B cell (primary cell): ENCODE data around the gene IMMP2L. TPM values are rescaled to one million over a fixed set of nuclear protein-coding genes. Genes with fewer than 3 reads are reported as not detected.

Experiments used
- ATAC-seq: fragments of 200-7000 bp; cut with Tn5 transposase; one replicate; pipeline ENCODE4 v1.10.0; 2021; ENCODE audit warnings: low read depth, mild to moderate bottlenecking, moderate number of reproducible peaks, moderate library complexity
- CTCF ChIA-PET: fragments of 350-600 bp; sonication (Branson Sonifier 250); formaldehyde crosslinking; loops from one replicate; lab custom pipeline; 2021; ENCODE audit warnings: antibody characterized with exemption, inconsistent platforms; lab: Charles Lee
- POLR2A ChIA-PET: fragments of 350-600 bp; sonication (Branson Sonifier 250); formaldehyde crosslinking; loops from one replicate; lab custom pipeline; 2021; ENCODE audit warnings: antibody characterized with exemption; lab: Charles Lee
- DNase-seq: peaks from one replicate; pipeline ENCODE4 v3.0.0; 2013
- H2AFZ ChIP-seq: 2 replicates; pipeline ENCODE4 v1.6.1; 2012; ENCODE audit warnings: mild to moderate bottlenecking, low read depth, low read length; ENCODE audit not compliant: insufficient read depth, poor library complexity, severe bottlenecking
- H3K27ac ChIP-seq, 2 donors: 1 replicate in 1 of 2; 2 replicates in 1 of 2; pipeline ENCODE4 v1.5.1; 2012 to 2013; ENCODE audit warnings: low read length in 2 of 2, mild to moderate bottlenecking in 2 of 2, moderate library complexity in 1 of 2
- H3K27me3 ChIP-seq, 4 experiments: fragments of 200-600 bp in 1 of 4; sonication (generic) in 1 of 4; replicated peaks in 1 of 4; 1 replicate in 2 of 4; 2 replicates in 2 of 4; pipeline versions ENCODE4 v1.6.1 to v1.7.0; 2013 to 2016; ENCODE audit warnings: low read length in 3 of 4, mild to moderate bottlenecking in 2 of 4, mixed read lengths in 1 of 4, moderate library complexity in 1 of 4; ENCODE audit not compliant: insufficient read depth in 4 of 4, control insufficient read depth in 3 of 4; ENCODE audit errors: control extremely low read depth in 1 of 4
- H3K36me3 ChIP-seq, 2 experiments: replicated peaks in 1 of 2; 1 replicate in 1 of 2; 2 replicates in 1 of 2; pipeline versions ENCODE4 v1.6.1 to v1.7.1; 2013; ENCODE audit warnings: low read length in 1 of 2; ENCODE audit not compliant: insufficient read depth in 2 of 2, control insufficient read depth in 1 of 2; ENCODE audit errors: control extremely low read depth in 1 of 2, extremely low read depth in 1 of 2
- H3K4me1 ChIP-seq, 2 donors: fragments of 200-600 bp in 1 of 2; sonication (generic) in 1 of 2; 1 replicate in 1 of 2; 2 replicates in 1 of 2; pipeline versions ENCODE4 v1.5.1 to v1.6.1; 2013 to 2017; ENCODE audit warnings: low read length in 2 of 2; ENCODE audit not compliant: control insufficient read depth in 2 of 2, insufficient read depth in 2 of 2
- H3K4me2 ChIP-seq: replicated peaks from 2 replicates; pipeline ENCODE3; 2012; ENCODE audit warnings: mild to moderate bottlenecking, low read depth, low read length; ENCODE audit not compliant: poor library complexity, severe bottlenecking
- H3K4me3 ChIP-seq, 5 experiments: fragments of 200-600 bp in 1 of 5; sonication (generic) in 1 of 5; 1 replicate in 3 of 5; 2 replicates in 2 of 5; pipeline versions ENCODE4 v1.5.1 to v1.7.0; 2011 to 2016; ENCODE audit warnings: low read length in 4 of 5, mild to moderate bottlenecking in 4 of 5, low read depth in 2 of 5, control low read depth in 1 of 5, moderate library complexity in 1 of 5; ENCODE audit not compliant: insufficient read depth in 1 of 5; ENCODE audit errors: control extremely low read depth in 1 of 5, extremely low read depth in 1 of 5
- H3K79me2 ChIP-seq: fragments of 200-600 bp; sonication (generic); one replicate; pipeline ENCODE4 v1.6.0; 2016; ENCODE audit warnings: low read length; ENCODE audit not compliant: control insufficient read depth, insufficient read depth
- H3K9ac ChIP-seq: fragments of 200-600 bp; sonication (generic); 2 replicates; pipeline ENCODE4 v1.6.1; 2017; ENCODE audit warnings: mild to moderate bottlenecking, low read length, moderate library complexity
- H3K9me3 ChIP-seq, 3 donors: one replicate each; pipeline versions ENCODE4 v1.6.1 to v1.7.1; 2013; ENCODE audit warnings: low read length in 2 of 3; ENCODE audit not compliant: control insufficient read depth in 2 of 3, insufficient read depth in 1 of 3; ENCODE audit errors: control extremely low read depth in 1 of 3
- H4K20me1 ChIP-seq: 2 replicates; pipeline ENCODE4 v1.6.0; 2012; ENCODE audit warnings: mild to moderate bottlenecking, low read length; ENCODE audit not compliant: insufficient read depth, control insufficient read depth, poor library complexity, severe bottlenecking
- H3K27ac Mint-ChIP-seq: one replicate; pipeline ENCODE4 v1.8.0; 2021; ENCODE audit warnings: mixed read lengths
- H3K27me3 Mint-ChIP-seq: one replicate; pipeline ENCODE4 v1.8.0; 2021; ENCODE audit warnings: mixed read lengths
- H3K4me1 Mint-ChIP-seq: one replicate; pipeline ENCODE4 v1.8.0; 2021; ENCODE audit warnings: mixed read lengths
- H3K4me3 Mint-ChIP-seq: one replicate; pipeline ENCODE4 v1.8.0; 2021; ENCODE audit warnings: mixed read lengths
- H3K9me3 Mint-ChIP-seq: one replicate; pipeline ENCODE4 v1.8.0; 2022; ENCODE audit warnings: mixed read lengths; ENCODE audit not compliant: insufficient read depth
- EZH2 ChIP-seq: IDR thresholded peaks from 2 replicates; pipeline ENCODE4 v1.6.1; 2012; ENCODE audit warnings: borderline replicate concordance, low read depth, mild to moderate bottlenecking, moderate library complexity, low read length; ENCODE audit not compliant: insufficient read depth, poor library complexity, severe bottlenecking
- WGBS: methylation state at CpG from one replicate; pipeline ENCODE4 v1.1.5; 2013; ENCODE audit warnings: missing lambda C conversion rate; ENCODE audit not compliant: insufficient coverage; 5-methylcytosine and 5-hydroxymethylcytosine counted together
- intact Hi-C: fragments of 100-400 bp; cut with micrococcal nuclease; formaldehyde crosslinking; loops from one replicate; pipeline ENCODE4 v1.10.0; 2022
- polyA plus RNA-seq: library from polyadenylated mRNA; depleted of rRNA; stranded (reverse); fragments of >200 nt; gene quantifications from 2 replicates; pipeline ENCODE4 v1.2.3, GENCODE V29; 2012
- total RNA-seq, 2 donors: library from RNA; stranded (reverse); fragments of 120-200 nt in 1 of 2; gene quantifications; 1 replicate in 1 of 2; 2 replicates in 1 of 2; pipeline versions ENCODE4 v1.2.3 to v1.2.4, GENCODE V29; 2013 to 2022
- TF ChIP-seq, protein P1 (sequence below): fragments of 200-600 bp; IDR thresholded peaks from one replicate; pipeline ENCODE4 v1.8.0; 2022; ENCODE audit warnings: antibody characterized with exemption, mild to moderate bottlenecking

Gene IMMP2L
- total and polyA plus RNA-seq, 2 donors (not counting 1 experiment from before 2014, with no cell fraction given): 3.8 to 34.2 TPM

DNA sequence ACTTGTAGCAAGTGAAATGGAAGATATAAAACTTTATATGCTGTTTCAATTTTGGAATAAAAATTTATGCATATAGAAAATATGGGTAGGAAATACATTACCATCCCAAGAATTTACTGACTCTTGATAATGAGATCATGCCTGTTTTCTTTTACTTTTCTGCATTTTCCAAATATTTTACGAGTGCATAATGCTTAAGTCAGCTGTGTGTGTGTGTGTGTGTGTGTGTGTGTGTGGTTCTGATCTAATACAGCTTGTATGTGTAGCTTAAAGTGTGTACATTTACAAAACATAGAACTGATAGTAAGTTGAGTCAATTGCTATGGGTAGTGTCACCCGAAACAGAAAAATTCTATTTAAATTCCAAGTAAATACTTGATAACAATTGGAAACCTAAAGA is 787.2 kb downstream of the IMMP2L start:
- no peaks in the 10 kb centered on the region for H3K79me2 ChIP-seq
- Mint-ChIP-seq H3K9me3 (no peaks in the 10 kb centered on the region), H3K4me1 (no peaks in the 10 kb centered on the region), H3K27ac (no peak overlapping the region), H3K27me3 (no peaks in the 10 kb centered on the region), H3K4me3 (no peak overlapping the region)
- ChIA-PET CTCF (no interaction called here), POLR2A (no interaction called here)
- H3K4me2 ChIP-seq: no peak overlapping the region
- DNase-seq (no peak), ATAC-seq (no peak)
- H2AFZ ChIP-seq: no peak overlapping the region
- intact Hi-C loops: no loop called here
- H3K36me3 ChIP-seq: no peaks in the 10 kb centered on the region
- no peak overlapping the region for H3K27ac ChIP-seq
- no peaks in the 10 kb centered on the region for H3K4me1 ChIP-seq
- no peak for TF ChIP-seq EZH2
- TF ChIP-seq, protein P1, sequence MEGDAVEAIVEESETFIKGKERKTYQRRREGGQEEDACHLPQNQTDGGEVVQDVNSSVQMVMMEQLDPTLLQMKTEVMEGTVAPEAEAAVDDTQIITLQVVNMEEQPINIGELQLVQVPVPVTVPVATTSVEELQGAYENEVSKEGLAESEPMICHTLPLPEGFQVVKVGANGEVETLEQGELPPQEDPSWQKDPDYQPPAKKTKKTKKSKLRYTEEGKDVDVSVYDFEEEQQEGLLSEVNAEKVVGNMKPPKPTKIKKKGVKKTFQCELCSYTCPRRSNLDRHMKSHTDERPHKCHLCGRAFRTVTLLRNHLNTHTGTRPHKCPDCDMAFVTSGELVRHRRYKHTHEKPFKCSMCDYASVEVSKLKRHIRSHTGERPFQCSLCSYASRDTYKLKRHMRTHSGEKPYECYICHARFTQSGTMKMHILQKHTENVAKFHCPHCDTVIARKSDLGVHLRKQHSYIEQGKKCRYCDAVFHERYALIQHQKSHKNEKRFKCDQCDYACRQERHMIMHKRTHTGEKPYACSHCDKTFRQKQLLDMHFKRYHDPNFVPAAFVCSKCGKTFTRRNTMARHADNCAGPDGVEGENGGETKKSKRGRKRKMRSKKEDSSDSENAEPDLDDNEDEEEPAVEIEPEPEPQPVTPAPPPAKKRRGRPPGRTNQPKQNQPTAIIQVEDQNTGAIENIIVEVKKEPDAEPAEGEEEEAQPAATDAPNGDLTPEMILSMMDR: no peak
- H3K27me3 ChIP-seq: no peaks in the 10 kb centered on the region
- WGBS: no CpG with 5 or more reads among the region's 2 CpGs
- no peak overlapping the region for H3K9ac ChIP-seq
- H3K4me3 ChIP-seq: no peak overlapping the region
- no peaks in the 10 kb centered on the region for H4K20me1 ChIP-seq
- H3K9me3 ChIP-seq: no peaks in the 10 kb centered on the region

DNA sequence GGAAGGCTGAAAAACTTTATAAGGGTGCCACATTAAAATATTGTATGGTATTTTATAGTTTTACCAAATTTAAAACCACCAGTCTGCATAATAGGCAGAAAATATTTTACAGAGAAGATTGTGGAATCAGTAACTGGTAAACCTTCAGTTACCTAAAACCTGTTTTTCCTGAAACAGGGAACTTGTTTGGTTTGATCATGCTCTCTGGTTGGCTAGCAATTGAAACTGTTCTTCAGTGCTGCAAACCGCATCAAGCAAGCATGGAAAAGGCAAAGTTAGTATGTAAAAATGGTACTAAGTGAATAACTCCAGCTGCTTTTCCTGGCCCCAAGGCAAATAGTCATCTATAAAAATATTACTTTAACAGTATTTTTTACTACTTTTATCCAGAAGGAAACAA is 788.2 kb downstream of the IMMP2L start:
- intact Hi-C loops: no loop called here
- Histone ChIP-seq H3K4me1 (no peaks in the 10 kb centered on the region), H3K27me3 (no peaks in the 10 kb centered on the region), H2AFZ (no peak overlapping the region), H3K27ac (no peak overlapping the region), H3K36me3 (no peaks in the 10 kb centered on the region), H3K9ac (no peak overlapping the region), H3K4me3 (no peak overlapping the region), H3K4me2 (no peak overlapping the region), H4K20me1 (no peaks in the 10 kb centered on the region), H3K79me2 (no peaks in the 10 kb centered on the region), H3K9me3 (no peaks in the 10 kb centered on the region)
- no peak for ATAC-seq
- CTCF ChIA-PET: no interaction called here
- DNase-seq: no peak
- POLR2A ChIA-PET: no interaction called here
- H3K4me3 Mint-ChIP-seq: no peak overlapping the region
- no CpG with 5 or more reads among the region's 1 CpG for WGBS
- H3K9me3 Mint-ChIP-seq: no peaks in the 10 kb centered on the region
- no peaks in the 10 kb centered on the region for H3K4me1 Mint-ChIP-seq
- H3K27me3 Mint-ChIP-seq: no peaks in the 10 kb centered on the region
- H3K27ac Mint-ChIP-seq: no peak overlapping the region
- TF ChIP-seq EZH2: no peak
